ENCODE measurements around the gene BMPER.

The BMPER gene

DNA sequence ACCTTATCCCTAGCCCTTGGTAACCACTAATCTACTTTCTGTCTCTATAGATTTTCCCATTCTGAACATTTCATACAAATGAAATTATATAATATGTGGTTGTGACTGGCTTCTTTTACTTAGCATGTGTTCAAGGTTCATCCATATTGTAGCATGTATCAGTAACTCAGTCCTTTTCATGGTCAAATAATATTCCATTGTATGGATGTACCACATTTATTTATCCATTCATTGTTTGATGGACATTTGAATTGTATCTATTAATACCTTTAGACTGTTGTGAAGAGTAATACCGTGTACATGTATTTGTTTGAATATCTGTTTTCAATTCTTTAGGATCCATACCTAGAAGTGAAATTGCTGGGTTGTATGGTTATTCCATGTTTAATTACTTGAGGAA, 210.2 kb downstream of the BMPER start:
- in situ Hi-C loops (cut with HindIII; ENCODE audit: low sequenced_read_pairs), result no loop called here
- TF ChIP-seq, protein P1, sequence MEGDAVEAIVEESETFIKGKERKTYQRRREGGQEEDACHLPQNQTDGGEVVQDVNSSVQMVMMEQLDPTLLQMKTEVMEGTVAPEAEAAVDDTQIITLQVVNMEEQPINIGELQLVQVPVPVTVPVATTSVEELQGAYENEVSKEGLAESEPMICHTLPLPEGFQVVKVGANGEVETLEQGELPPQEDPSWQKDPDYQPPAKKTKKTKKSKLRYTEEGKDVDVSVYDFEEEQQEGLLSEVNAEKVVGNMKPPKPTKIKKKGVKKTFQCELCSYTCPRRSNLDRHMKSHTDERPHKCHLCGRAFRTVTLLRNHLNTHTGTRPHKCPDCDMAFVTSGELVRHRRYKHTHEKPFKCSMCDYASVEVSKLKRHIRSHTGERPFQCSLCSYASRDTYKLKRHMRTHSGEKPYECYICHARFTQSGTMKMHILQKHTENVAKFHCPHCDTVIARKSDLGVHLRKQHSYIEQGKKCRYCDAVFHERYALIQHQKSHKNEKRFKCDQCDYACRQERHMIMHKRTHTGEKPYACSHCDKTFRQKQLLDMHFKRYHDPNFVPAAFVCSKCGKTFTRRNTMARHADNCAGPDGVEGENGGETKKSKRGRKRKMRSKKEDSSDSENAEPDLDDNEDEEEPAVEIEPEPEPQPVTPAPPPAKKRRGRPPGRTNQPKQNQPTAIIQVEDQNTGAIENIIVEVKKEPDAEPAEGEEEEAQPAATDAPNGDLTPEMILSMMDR (IDR thresholded peaks at IDR 0.05; ENCODE audit: low read depth, low read length, missing control alignments), result no peak
- H3K4me3 ChIP-seq (ENCODE audit: low read depth, low read length), result no peak overlapping the region
- DNase-seq (ENCODE audit: low read depth), result no peak

DNA sequence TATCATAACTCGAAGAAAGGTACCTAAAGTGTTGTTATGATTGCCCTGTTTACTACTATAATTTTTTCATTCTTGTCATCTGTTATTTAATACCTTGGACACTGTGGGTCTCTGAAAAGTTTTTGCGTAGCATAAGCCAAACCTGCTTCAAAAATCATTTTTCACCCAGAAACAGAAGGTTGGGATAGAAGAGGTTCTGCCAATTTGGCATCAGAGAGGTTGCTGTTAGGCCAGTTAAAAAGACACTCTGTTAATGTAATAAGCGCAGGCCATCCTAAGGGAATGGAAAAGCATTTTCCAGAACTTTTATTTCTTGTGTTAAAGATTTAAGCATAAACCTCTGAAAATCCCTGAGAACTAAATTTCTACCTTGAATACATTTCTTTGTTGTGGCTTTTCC, 212.2 kb downstream of the BMPER start:
- in situ Hi-C loops (cut with HindIII; ENCODE audit: low sequenced_read_pairs), result no loop called here
- H3K4me3 ChIP-seq (ENCODE audit: low read depth, low read length), result no peak overlapping the region
- DNase-seq (ENCODE audit: low read depth), result no peak
- TF ChIP-seq, protein P1 (IDR thresholded peaks at IDR 0.05; ENCODE audit: low read depth, low read length, missing control alignments), result no peak

DNA sequence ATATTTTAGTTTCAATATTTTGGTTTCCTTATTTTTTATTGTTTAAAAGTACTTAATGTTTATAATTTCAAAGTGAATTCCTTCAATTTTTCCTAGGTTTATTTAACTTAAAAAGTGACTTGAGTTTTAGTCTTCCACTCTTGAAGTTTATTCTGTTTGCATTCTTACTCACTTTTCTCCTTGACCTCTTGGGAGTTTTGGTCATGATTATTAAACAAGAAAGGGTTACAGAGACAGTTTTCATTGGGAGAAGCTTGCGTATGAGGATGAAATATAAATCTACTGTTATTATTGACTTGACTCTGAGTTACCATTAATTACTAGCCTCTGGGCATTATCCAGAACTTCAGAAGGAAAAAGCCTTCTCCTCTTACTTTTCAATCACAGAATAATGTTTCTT, 216.0 kb downstream of the BMPER start:
- in situ Hi-C loops (cut with HindIII; ENCODE audit: low sequenced_read_pairs), result no loop called here
- TF ChIP-seq, protein P1 (IDR thresholded peaks at IDR 0.05; ENCODE audit: low read depth, low read length, missing control alignments), result no peak
- H3K4me3 ChIP-seq (ENCODE audit: low read depth, low read length), result no peak overlapping the region
- DNase-seq (ENCODE audit: low read depth), result no peak

DNA sequence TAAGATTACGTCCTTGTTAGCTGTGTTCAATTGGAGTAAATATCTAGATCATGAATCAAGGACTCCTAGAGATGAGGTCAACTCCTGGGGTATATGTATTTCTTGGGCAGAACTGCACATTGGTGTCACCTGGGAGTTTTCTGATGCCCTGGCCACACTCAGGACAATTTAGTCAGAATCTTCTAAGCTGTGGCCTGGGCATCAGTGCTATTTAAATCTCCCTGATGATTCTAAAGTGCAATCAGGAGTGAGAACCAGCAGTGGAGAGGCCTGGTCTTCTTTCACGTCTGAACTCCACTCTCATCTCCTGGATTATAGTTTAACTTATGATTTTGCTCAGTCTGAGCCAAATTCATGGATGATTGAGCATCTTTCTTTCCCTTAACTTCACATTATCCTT, 218.0 kb downstream of the BMPER start:
- H3K4me3 ChIP-seq (ENCODE audit: low read depth, low read length), result no peak overlapping the region
- TF ChIP-seq, protein P1 (IDR thresholded peaks at IDR 0.05; ENCODE audit: low read depth, low read length, missing control alignments), result no peak
- no peak for DNase-seq (ENCODE audit: low read depth)
- in situ Hi-C loops (cut with HindIII; ENCODE audit: low sequenced_read_pairs), result no loop called here

DNA sequence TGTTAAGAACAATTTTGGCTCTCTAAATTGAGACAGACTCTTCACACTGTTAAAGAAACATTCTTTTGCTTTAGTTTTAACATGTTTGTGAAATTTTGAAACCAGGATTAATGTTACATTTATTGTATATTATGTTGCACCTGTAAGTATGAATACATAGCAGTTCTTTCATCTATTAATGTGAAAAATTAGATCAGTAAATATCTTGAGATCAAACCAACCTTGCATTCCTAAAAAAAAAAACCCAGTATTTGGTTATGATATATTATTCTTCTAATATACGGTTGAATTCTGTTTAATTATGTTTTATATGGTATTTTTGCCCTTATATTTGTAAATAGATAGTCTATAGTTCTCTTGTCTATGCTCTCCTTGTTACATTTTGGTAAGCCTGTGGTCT, 219.4 kb downstream of the BMPER start:
- DNase-seq (ENCODE audit: low read depth), result no peak
- TF ChIP-seq, protein P1 (IDR thresholded peaks at IDR 0.05; ENCODE audit: low read depth, low read length, missing control alignments), result no peak
- in situ Hi-C loops (cut with HindIII; ENCODE audit: low sequenced_read_pairs), result no loop called here
- no peak overlapping the region for H3K4me3 ChIP-seq (ENCODE audit: low read depth, low read length)

DNA sequence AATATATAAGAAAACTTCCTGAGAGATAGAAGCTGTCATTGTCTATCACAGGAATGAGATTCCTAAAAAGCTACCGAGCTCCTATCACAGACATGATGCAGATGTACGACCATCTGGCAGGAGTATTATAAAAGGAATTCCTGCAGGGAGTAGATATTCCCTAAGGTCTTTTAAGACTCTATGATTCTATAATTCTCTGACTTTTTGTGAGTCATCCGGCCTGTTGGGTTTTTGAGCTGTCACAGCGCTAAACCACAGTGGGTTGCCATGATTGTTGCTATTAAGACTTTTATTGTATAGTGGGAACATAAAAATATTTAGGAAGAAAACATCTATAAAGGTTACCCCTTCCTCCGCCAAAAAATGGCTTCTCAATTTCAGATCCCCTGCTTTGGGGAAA, 223.4 kb downstream of the BMPER start:
- no peak for DNase-seq (ENCODE audit: low read depth)
- TF ChIP-seq, protein P1 (IDR thresholded peaks at IDR 0.05; ENCODE audit: low read depth, low read length, missing control alignments), result no peak
- H3K4me3 ChIP-seq (ENCODE audit: low read depth, low read length), result no peak overlapping the region
- in situ Hi-C loops (cut with HindIII; ENCODE audit: low sequenced_read_pairs), result no loop called here

Measured in astrocyte of the cerebellum (primary cell).